ENCODE data around the gene RERG.
"Not testable (repeated sequence)": the region's sequence is repeated elsewhere in the genome, so short reads cannot be mapped to it uniquely, and the experiment has no call there.

Gene RERG

DNA sequence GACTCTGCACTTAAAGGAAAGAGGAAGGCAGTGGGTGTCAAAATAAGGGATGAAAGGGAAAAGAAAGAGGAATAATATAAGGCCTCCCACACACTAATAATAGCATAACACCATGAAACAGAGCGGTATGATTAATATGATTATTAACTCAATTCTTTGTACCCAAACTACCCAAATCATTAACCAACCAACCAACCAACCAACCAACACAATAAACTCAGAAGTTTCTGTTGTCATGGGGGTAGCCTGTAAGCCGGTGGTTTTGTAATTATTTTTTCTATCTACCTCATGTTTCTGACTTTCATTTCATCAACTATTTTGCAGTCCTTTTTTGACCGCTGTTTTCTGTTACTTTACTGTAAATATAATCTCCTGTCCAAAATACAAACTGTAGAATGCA, 105.8 kb downstream of the RERG start:
- DNase-seq (ENCODE audit: low read depth) = no peak
- TF ChIP-seq, protein P1, sequence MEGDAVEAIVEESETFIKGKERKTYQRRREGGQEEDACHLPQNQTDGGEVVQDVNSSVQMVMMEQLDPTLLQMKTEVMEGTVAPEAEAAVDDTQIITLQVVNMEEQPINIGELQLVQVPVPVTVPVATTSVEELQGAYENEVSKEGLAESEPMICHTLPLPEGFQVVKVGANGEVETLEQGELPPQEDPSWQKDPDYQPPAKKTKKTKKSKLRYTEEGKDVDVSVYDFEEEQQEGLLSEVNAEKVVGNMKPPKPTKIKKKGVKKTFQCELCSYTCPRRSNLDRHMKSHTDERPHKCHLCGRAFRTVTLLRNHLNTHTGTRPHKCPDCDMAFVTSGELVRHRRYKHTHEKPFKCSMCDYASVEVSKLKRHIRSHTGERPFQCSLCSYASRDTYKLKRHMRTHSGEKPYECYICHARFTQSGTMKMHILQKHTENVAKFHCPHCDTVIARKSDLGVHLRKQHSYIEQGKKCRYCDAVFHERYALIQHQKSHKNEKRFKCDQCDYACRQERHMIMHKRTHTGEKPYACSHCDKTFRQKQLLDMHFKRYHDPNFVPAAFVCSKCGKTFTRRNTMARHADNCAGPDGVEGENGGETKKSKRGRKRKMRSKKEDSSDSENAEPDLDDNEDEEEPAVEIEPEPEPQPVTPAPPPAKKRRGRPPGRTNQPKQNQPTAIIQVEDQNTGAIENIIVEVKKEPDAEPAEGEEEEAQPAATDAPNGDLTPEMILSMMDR (conservative IDR thresholded peaks at IDR 0.05; ENCODE audit: low read length) = no peak
- no peak overlapping the region for H3K4me3 ChIP-seq (ENCODE audit: low read length)

DNA sequence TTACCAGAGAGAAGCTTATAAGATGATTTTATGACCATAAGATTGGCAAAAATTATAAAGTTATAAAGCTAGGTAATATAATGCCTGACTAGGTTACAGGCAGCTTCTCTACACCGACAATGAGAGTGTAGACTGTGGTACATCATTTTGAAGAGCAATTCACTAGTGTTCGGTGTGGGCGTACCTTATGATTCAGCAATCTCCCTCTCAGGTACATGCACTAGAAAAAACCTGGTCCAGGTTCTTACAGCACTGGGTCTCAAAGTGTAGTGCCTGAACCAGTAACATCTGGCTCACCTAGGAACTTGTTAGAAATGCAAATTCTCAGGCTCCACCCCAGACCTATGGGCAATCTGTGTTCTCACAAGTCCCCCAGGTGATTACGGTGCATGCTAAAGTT, 106.7 kb downstream of the RERG start:
- DNase-seq (ENCODE audit: low read depth) = no peak
- TF ChIP-seq, protein P1 (conservative IDR thresholded peaks at IDR 0.05; ENCODE audit: low read length) = no peak
- H3K4me3 ChIP-seq (ENCODE audit: low read length) = no peak overlapping the region

DNA sequence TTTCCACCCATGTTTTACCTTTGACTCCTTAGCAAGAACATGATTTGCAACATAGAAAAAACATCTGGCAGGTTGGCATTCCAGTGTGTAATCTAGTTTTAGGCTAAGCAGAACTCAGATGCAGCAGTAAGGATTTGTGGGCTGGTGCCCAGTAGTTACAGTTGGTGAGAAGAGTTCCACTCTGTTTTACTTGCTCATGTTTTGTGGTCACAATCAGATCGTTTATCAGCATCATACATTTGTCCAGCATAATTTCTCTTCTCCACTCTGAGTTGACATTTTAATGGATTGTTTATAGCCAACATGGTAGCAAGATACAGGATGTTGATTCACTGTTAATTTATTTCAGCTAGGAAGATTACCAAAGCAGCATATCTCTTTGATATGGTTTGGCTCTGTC, 128.4 kb downstream of the RERG start:
- DNase-seq (ENCODE audit: low read depth) = no peak
- TF ChIP-seq, protein P1 (conservative IDR thresholded peaks at IDR 0.05; ENCODE audit: low read length) = no peak

DNA sequence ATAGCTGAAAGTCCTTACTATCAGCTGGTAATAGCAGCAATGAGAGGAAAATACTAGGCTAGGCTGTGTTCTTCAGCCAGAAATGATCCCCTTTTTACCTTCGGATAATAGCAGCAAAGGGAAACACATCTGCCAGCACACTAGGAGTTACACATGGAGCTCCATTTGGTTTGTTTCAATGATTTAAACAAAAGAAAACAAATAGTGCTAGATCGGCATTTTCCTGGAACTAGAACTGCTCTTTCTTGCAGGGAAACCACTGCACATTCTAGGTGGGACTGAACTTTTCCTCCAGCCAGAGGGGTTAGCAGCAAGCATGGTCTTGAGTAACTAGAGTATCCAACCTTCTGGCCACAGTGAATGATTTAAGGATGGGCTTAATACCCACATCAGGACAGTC, 130.8 kb downstream of the RERG start:
- DNase-seq (ENCODE audit: low read depth) = no peak
- no peak overlapping the region for H3K4me3 ChIP-seq (ENCODE audit: low read length)
- TF ChIP-seq, protein P1 (conservative IDR thresholded peaks at IDR 0.05; ENCODE audit: low read length) = no peak

More for the DNA sequence above, 128.4 kb downstream of the RERG start:
- no peak overlapping the region for H3K4me3 ChIP-seq (ENCODE audit: low read length)

DNA sequence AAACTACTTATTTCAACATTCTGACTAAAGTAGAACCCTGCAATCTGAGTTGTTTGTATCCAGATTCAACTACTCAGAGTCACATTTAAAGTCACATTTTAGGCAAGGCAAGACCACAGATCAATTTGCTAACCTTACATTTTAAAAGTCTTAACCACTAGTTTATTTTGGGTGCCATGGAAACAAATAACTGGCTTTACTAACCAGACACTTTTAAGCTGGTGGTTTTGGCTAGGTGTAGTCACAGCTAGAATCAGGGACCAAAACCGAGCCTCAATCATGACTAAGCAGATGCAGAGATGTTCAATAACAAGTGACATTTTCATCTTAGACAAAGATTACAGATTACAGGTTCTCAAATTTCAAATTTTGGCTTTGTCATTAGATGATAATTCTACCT, 133.1 kb downstream of the RERG start:
- DNase-seq (ENCODE audit: low read depth) = no peak
- no peak overlapping the region for H3K4me3 ChIP-seq (ENCODE audit: low read length)
- TF ChIP-seq, protein P1 (conservative IDR thresholded peaks at IDR 0.05; ENCODE audit: low read length) = no peak

DNA sequence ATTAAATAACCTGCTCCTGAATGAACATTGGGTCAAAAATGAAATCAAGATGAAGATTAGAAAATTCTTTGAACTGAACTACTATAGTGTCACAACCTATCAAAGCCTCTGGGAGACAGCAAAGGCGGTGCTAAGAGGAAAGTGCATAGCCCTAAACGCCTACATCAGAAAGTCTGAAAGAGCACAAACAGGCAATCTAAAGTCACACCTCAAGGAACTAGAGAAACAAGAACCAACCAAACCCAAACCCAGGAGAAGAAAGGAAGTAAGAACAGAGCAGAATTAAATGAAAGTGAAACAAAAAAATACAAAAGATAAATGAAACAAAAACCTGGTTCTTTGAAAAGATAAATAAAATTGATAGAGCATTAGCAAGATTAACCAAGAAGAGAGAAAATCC, 143.5 kb downstream of the RERG start:
- not testable (repeated sequence) for DNase-seq (ENCODE audit: low read depth); H3K4me3 ChIP-seq (ENCODE audit: low read length)

DNA sequence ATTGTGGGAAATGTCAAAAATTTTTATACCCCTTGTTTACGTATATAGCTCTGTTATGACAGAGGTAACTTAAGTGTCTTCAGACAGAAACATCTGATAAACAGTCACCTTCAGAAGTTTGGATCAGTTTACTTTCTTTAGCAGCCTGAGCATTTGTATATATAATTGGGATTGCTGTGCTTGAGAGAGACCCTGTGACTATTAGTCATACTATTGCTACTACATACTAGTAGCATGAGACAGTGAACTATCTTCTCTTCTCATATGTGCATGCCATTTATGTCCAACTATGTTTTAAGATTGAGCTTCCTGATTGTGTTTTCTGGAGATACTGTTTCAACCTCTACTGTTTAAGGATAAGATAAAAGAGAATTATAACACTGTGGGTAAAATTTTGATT, 146.9 kb downstream of the RERG start:
- TF ChIP-seq, protein P1 (conservative IDR thresholded peaks at IDR 0.05; ENCODE audit: low read length) = no peak
- no peak overlapping the region for H3K4me3 ChIP-seq (ENCODE audit: low read length)
- no peak for DNase-seq (ENCODE audit: low read depth)

DNA sequence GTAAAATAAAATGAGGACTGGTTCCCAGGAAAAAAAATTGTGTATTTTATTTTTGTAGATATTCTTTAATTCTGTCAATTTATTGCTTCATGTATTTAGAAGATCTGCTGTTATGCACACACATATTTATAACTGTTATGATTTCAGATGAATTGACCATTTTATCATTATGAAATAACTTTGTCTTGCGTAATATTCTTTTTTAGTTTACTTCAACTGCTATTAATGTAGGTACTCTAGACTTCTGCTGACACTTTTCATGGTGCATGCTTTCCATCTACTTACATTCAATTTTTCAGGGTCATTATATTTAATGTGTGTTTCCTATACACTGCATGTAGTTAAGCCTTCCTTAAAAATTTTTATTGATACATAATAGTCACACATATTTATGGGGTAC, 162.1 kb downstream of the RERG start:
- TF ChIP-seq, protein P1 (conservative IDR thresholded peaks at IDR 0.05; ENCODE audit: low read length) = no peak
- DNase-seq (ENCODE audit: low read depth) = no peak

More for the DNA sequence above, 162.1 kb downstream of the RERG start:
- no peak overlapping the region for H3K4me3 ChIP-seq (ENCODE audit: low read length)
